ENCODE measurements around the gene MYL3. TPM values are rescaled to one million over a fixed set of nuclear protein-coding genes. Genes with fewer than 3 reads are reported as not detected.
A peak's percentile ranks its signal among the peaks of the same experiment; 100 is the strongest.
"Not testable (repeated sequence)": the region's sequence is repeated elsewhere in the genome, so short reads cannot be mapped to it uniquely, and the experiment has no call there.

Gene MYL3
- total and polyA plus RNA-seq, 4 donors, result 1.9 to 4.1 (median 2.6) TPM

DNA sequence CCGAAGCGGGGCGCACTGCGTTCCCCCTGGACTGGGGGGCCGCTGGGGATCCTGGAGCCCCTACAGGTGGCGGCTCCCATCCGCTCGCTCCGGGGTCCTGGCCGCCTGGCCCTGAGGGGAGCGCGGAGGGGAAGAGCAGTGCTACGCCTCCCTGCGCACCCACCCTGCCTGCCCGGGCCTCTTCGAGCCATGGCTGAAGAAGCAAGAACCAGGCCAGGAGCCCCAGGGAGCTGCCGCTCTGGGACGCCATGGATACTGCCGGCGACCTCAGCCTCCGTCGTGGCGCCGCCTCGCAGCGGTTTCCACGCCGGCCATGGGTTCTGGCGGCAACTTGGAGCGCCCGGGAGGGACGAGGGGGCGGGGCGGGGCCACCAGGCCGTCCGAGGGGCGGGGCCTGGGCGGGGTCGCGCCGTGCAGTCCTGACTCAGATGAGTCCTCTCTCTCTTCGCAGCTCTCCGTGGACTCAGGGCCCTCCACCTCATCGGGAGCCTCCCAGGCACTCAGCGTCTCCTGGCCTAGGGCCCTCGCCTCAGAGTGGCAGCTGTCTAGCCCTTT lies 50.9 kb downstream of the MYL3 start:
- Histone ChIP-seq H3K4me1 (ENCODE audit: control insufficient read depth in 5 of 5, insufficient read depth in 5 of 5, low read length in 5 of 5) (peaks cover 0 to 8% (median 2%) of the 10 kb centered on the region in 5 donors), H3K9ac (ENCODE audit: insufficient read depth in 1 of 2, low read length in 2 of 2) (no peak overlapping the region), H3K9me3 (ENCODE audit: control insufficient read depth in 4 of 4, insufficient read depth in 3 of 4, low read length in 3 of 4) (no peaks in the 10 kb centered on the region)

DNA sequence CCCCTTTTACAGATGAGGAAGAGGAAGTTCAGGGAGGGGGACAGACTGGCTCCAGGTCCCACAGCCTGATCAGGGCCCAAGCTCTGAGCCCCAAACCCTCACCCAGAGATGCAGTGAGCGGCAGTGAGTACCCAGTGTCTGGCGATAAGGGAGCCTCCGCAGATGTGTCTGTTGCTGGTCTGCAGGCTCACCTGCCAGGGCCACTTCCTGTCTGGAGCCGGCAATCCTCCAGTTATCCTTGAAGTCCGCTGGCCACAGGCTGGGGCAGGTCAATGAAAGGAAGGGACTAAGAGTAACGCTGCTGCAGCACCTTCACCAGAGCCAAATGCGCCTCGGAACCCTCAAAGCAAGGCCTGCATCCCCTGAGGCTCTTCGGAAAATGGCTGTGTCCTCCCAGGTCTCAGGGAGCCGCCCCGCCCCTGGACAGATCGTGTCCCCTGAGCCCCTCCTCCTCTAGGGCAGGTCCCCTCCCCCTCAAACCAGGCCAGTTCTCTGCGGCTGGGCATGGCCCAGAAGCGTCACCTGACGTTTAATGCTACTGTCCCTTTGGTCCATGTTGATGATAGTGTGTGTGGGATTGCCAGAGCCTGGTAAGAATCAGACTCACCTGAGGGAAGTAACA lies 51.5 kb downstream of the MYL3 start:
- peak overlapping the region in 1 of 2 donors; percentile 10 for H3K27ac ChIP-seq (ENCODE audit: low read depth in 1 of 2, low read length in 1 of 2)
- H3K36me3 ChIP-seq (ENCODE audit: control insufficient read depth in 4 of 4, insufficient read depth in 4 of 4, low read length in 4 of 4), result no peaks in the 10 kb centered on the region
- peaks cover 0 to 8% (median 2%) of the 10 kb centered on the region in 5 donors for H3K4me1 ChIP-seq (ENCODE audit: control insufficient read depth in 5 of 5, insufficient read depth in 5 of 5, low read length in 5 of 5)
- no peak overlapping the region for H3K9ac ChIP-seq (ENCODE audit: insufficient read depth in 1 of 2, low read length in 2 of 2)
- no peaks in the 10 kb centered on the region for H3K27me3 ChIP-seq (ENCODE audit: control insufficient read depth in 3 of 3, insufficient read depth in 3 of 3, low read length in 2 of 3)
- DNase-seq (peak; percentile 12 to 29 (median 14)), ATAC-seq (ENCODE audit: insufficient read depth, low FRiP score) (no peak)
- TF ChIP-seq, protein P1, sequence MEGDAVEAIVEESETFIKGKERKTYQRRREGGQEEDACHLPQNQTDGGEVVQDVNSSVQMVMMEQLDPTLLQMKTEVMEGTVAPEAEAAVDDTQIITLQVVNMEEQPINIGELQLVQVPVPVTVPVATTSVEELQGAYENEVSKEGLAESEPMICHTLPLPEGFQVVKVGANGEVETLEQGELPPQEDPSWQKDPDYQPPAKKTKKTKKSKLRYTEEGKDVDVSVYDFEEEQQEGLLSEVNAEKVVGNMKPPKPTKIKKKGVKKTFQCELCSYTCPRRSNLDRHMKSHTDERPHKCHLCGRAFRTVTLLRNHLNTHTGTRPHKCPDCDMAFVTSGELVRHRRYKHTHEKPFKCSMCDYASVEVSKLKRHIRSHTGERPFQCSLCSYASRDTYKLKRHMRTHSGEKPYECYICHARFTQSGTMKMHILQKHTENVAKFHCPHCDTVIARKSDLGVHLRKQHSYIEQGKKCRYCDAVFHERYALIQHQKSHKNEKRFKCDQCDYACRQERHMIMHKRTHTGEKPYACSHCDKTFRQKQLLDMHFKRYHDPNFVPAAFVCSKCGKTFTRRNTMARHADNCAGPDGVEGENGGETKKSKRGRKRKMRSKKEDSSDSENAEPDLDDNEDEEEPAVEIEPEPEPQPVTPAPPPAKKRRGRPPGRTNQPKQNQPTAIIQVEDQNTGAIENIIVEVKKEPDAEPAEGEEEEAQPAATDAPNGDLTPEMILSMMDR (IDR thresholded peaks at IDR 0.05; ENCODE audit: control extremely low read depth, extremely low read depth), result no peak
- H3K9me3 ChIP-seq (ENCODE audit: control insufficient read depth in 4 of 4, insufficient read depth in 3 of 4, low read length in 3 of 4), result no peaks in the 10 kb centered on the region
- 66 to 67% methylated on average over 15 of the region's 15 CpGs for WGBS, 2 donors
- H3K4me3 ChIP-seq, result no peak overlapping the region

More for the DNA sequence above, 50.9 kb downstream of the MYL3 start:
- Histone ChIP-seq H3K4me3 (no peak overlapping the region), H3K36me3 (ENCODE audit: control insufficient read depth in 4 of 4, insufficient read depth in 4 of 4, low read length in 4 of 4) (no peaks in the 10 kb centered on the region), H3K27ac (ENCODE audit: low read depth in 1 of 2, low read length in 1 of 2) (peak overlapping the region in 1 of 2 donors; percentile 10), H3K27me3 (ENCODE audit: control insufficient read depth in 3 of 3, insufficient read depth in 3 of 3, low read length in 2 of 3) (no peaks in the 10 kb centered on the region)
- peak; percentile 64 to 82 (median 78) for DNase-seq
- ATAC-seq (ENCODE audit: insufficient read depth, low FRiP score), result peak; percentile 91
- WGBS, 2 donors, result 4 to 8% methylated on average over 37 to 46 of the region's 46 CpGs
- TF ChIP-seq, protein P1 (IDR thresholded peaks at IDR 0.05; ENCODE audit: control extremely low read depth, extremely low read depth), result no peak

DNA sequence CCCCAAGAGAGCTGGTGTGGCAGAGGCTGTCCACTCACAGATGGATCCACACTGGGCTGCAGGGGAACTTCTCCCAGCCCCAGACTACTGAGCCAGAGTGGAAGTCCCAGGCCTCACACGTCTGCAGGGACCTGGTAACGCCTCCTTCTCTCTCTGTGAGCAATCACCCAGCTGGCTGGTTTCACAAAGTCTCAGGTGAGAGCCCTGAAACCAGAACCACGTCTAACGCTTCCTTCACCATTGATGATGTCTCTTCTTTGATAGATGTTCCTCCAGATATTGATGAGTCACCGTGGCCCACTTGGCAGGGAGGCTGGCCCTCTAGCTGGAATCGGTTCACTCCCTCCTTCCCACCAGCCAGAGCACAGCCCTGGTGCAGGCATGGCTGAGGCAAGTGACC lies 54.5 kb downstream of the MYL3 start:
- ATAC-seq (ENCODE audit: insufficient read depth, low FRiP score); H3K4me3 ChIP-seq; H3K9me3 ChIP-seq (ENCODE audit: control insufficient read depth in 4 of 4, insufficient read depth in 3 of 4, low read length in 3 of 4); H3K36me3 ChIP-seq (ENCODE audit: control insufficient read depth in 4 of 4, insufficient read depth in 4 of 4, low read length in 4 of 4); H3K9ac ChIP-seq (ENCODE audit: insufficient read depth in 1 of 2, low read length in 2 of 2); H3K27me3 ChIP-seq (ENCODE audit: control insufficient read depth in 3 of 3, insufficient read depth in 3 of 3, low read length in 2 of 3); DNase-seq; H3K27ac ChIP-seq (ENCODE audit: low read depth in 1 of 2, low read length in 1 of 2); H3K4me1 ChIP-seq (ENCODE audit: control insufficient read depth in 5 of 5, insufficient read depth in 5 of 5, low read length in 5 of 5): not testable (repeated sequence)
- 86 to 88% methylated on average over 6 of the region's 6 CpGs for WGBS, 2 donors

Other genes with a start within 250 kb of the MYL3 start
- 10 to 100 TPM; 44.2 to 53.6 TPM for gene ALS2CL, start 169.8 kb downstream of the MYL3 start, total RNA-seq
- 10 to 100 TPM; 23.6 to 58.5 TPM for gene ALS2CL, start 169.8 kb downstream of the MYL3 start, polyA plus RNA-seq
- gene TMIE, start 162.1 kb downstream of the MYL3 start, total RNA-seq, result under 1 TPM; 0.52 to 0.63 TPM
- under 1 TPM; 0.32 to 0.71 TPM for gene TMIE, start 162.1 kb downstream of the MYL3 start, polyA plus RNA-seq
- 1 to 10 TPM in 1 of 2 donors, under 1 TPM in 1; 0.46 to 2.2 TPM for gene PRSS50, start 145.6 kb downstream of the MYL3 start, total RNA-seq
- gene PRSS50, start 145.6 kb downstream of the MYL3 start, polyA plus RNA-seq, result under 1 TPM; 0.08 to 0.16 TPM
- 10 to 100 TPM; 14.7 to 25.1 TPM for gene PTH1R, start 14.3 kb upstream of the MYL3 start, total RNA-seq
- gene PTH1R, start 14.3 kb upstream of the MYL3 start, polyA plus RNA-seq, result 10 to 100 TPM; 11.2 to 29.7 TPM
- 10 to 100 TPM; 34.2 to 64.9 TPM for gene CCDC12, start 113.3 kb upstream of the MYL3 start, total RNA-seq
- 100 to 1,000 TPM in 1 of 2 donors, 10 to 100 TPM in 1; 75.2 to 129 TPM for gene CCDC12, start 113.3 kb upstream of the MYL3 start, polyA plus RNA-seq
- 100 to 1,000 TPM in 1 of 2 donors, 10 to 100 TPM in 1; 64.4 to 167 TPM for gene NBEAL2, start 116.2 kb upstream of the MYL3 start, total RNA-seq
- 100 to 1,000 TPM; 105 to 191 TPM for gene NBEAL2, start 116.2 kb upstream of the MYL3 start, polyA plus RNA-seq